Activated naive CD4-positive, alpha-beta T cell treated with anti-CD3 and anti-CD28 coated beads, Interleukin-2, amount 50 U/mL, for 24 hours (primary cell): ENCODE results near the gene NBPF15.
A peak's percentile ranks its signal among the peaks of the same experiment; 100 is the strongest.
"Not testable (repeated sequence)": the region's sequence is repeated elsewhere in the genome, so short reads cannot be mapped to it uniquely, and the experiment has no call there.

Source experiments
- H3K27ac Mint-ChIP-seq: one replicate; pipeline ENCODE4 v1.8.0; 2021; ENCODE audit warnings: mild to moderate bottlenecking, mixed read lengths
- H3K27me3 Mint-ChIP-seq: one replicate; pipeline ENCODE4 v1.8.0; 2021; ENCODE audit warnings: mixed read lengths
- H3K36me3 Mint-ChIP-seq: one replicate; pipeline ENCODE4 v1.8.0; 2021; ENCODE audit warnings: mixed read lengths
- H3K4me1 Mint-ChIP-seq: one replicate; pipeline ENCODE4 v1.8.0; 2021; ENCODE audit warnings: mixed read lengths
- H3K4me3 Mint-ChIP-seq: one replicate; pipeline ENCODE4 v1.8.0; 2021; ENCODE audit warnings: mild to moderate bottlenecking, mixed read lengths
- H3K9me3 Mint-ChIP-seq: one replicate; pipeline ENCODE4 v1.8.0; 2021; ENCODE audit warnings: mixed read lengths

NBPF15 gene

GRCh38 chr1:144461136-144461759 lies at the start of gene NBPF15:
TSS of gene NBPF15 (minus strand) at chr1:144461669. CDS start at chr1:144440003, 21,666 bp downstream.
- H3K27me3 Mint-ChIP-seq, H3K36me3 Mint-ChIP-seq, H3K4me1 Mint-ChIP-seq, H3K9me3 Mint-ChIP-seq: not testable (repeated sequence)
- Mint-ChIP-seq H3K27ac (peak within 1 kb of the TSS; percentile 76), H3K4me3 (peak within 1 kb of the TSS; percentile 98)

- H3K9me3 Mint-ChIP-seq, H3K4me3 Mint-ChIP-seq, H3K27ac Mint-ChIP-seq, H3K4me1 Mint-ChIP-seq, H3K36me3 Mint-ChIP-seq, H3K27me3 Mint-ChIP-seq: not testable (repeated sequence)
Observed at GRCh38 chr1:144496429-144496828, 35.0 kb upstream of the NBPF15 start.

- H3K4me3 Mint-ChIP-seq, H3K36me3 Mint-ChIP-seq, H3K4me1 Mint-ChIP-seq, H3K27me3 Mint-ChIP-seq, H3K27ac Mint-ChIP-seq, H3K9me3 Mint-ChIP-seq: not testable (repeated sequence)
Observed at GRCh38 chr1:144494130-144494529, 32.7 kb upstream of the NBPF15 start.

- H3K4me3 Mint-ChIP-seq = peak overlapping the region; percentile 72
- H3K9me3 Mint-ChIP-seq, H3K4me1 Mint-ChIP-seq, H3K36me3 Mint-ChIP-seq, H3K27me3 Mint-ChIP-seq, H3K27ac Mint-ChIP-seq: not testable (repeated sequence)
Observed at GRCh38 chr1:144490394-144490793, 28.9 kb upstream of the NBPF15 start.

- H3K4me1 Mint-ChIP-seq, H3K36me3 Mint-ChIP-seq, H3K9me3 Mint-ChIP-seq: not testable (repeated sequence)
Observed at GRCh38 chr1:144487002-144487401, 25.5 kb upstream of the NBPF15 start.

GRCh38 chr1:144485048-144485993 lies 23.9 kb upstream of the NBPF15 start:
- H3K27me3 Mint-ChIP-seq, H3K27ac Mint-ChIP-seq, H3K36me3 Mint-ChIP-seq, H3K4me3 Mint-ChIP-seq, H3K9me3 Mint-ChIP-seq, H3K4me1 Mint-ChIP-seq: not testable (repeated sequence)

More at GRCh38 chr1:144487002-144487401, 25.5 kb upstream of the NBPF15 start:
- not testable (repeated sequence) for H3K27me3 Mint-ChIP-seq, H3K27ac Mint-ChIP-seq, H3K4me3 Mint-ChIP-seq

GRCh38 chr1:144473897-144474296 lies 12.4 kb upstream of the NBPF15 start:
- not testable (repeated sequence) for H3K4me3 Mint-ChIP-seq, H3K9me3 Mint-ChIP-seq, H3K27me3 Mint-ChIP-seq, H3K4me1 Mint-ChIP-seq, H3K27ac Mint-ChIP-seq, H3K36me3 Mint-ChIP-seq

GRCh38 chr1:144471434-144471833 lies 10.0 kb upstream of the NBPF15 start:
- H3K4me1 Mint-ChIP-seq, H3K9me3 Mint-ChIP-seq, H3K4me3 Mint-ChIP-seq, H3K27me3 Mint-ChIP-seq, H3K27ac Mint-ChIP-seq, H3K36me3 Mint-ChIP-seq: not testable (repeated sequence)

- H3K27me3 Mint-ChIP-seq, H3K9me3 Mint-ChIP-seq, H3K27ac Mint-ChIP-seq, H3K4me1 Mint-ChIP-seq, H3K36me3 Mint-ChIP-seq: not testable (repeated sequence)
- peak overlapping the region; percentile 98 for H3K4me3 Mint-ChIP-seq
Observed at GRCh38 chr1:144461778-144462177, 309 bp upstream of the NBPF15 start.

- not testable (repeated sequence) for H3K27me3 Mint-ChIP-seq, H3K27ac Mint-ChIP-seq, H3K36me3 Mint-ChIP-seq, H3K4me1 Mint-ChIP-seq, H3K9me3 Mint-ChIP-seq
- peak overlapping the region; percentile 98 for H3K4me3 Mint-ChIP-seq
Observed at GRCh38 chr1:144460686-144461085, 783 bp downstream of the NBPF15 start.

GRCh38 chr1:144442402-144442801 lies 19.1 kb downstream of the NBPF15 start:
- H3K9me3 Mint-ChIP-seq, H3K27ac Mint-ChIP-seq, H3K27me3 Mint-ChIP-seq, H3K4me3 Mint-ChIP-seq, H3K36me3 Mint-ChIP-seq, H3K4me1 Mint-ChIP-seq: not testable (repeated sequence)

GRCh38 chr1:144439737-144440136 lies 21.7 kb downstream of the NBPF15 start:
- not testable (repeated sequence) for H3K4me1 Mint-ChIP-seq, H3K9me3 Mint-ChIP-seq, H3K27me3 Mint-ChIP-seq, H3K36me3 Mint-ChIP-seq, H3K4me3 Mint-ChIP-seq
- H3K27ac Mint-ChIP-seq = peak overlapping the region; percentile 51

- H3K36me3 Mint-ChIP-seq, H3K27me3 Mint-ChIP-seq, H3K9me3 Mint-ChIP-seq: not testable (repeated sequence)
- Mint-ChIP-seq H3K4me3 (peak overlapping the region; percentile 84), H3K4me1 (peaks cover 10% of the 10 kb centered on the region), H3K27ac (peak overlapping the region; percentile 97)
Observed at GRCh38 chr1:144418891-144419694, 42.4 kb downstream of the NBPF15 start.

- not testable (repeated sequence) for H3K9me3 Mint-ChIP-seq, H3K27me3 Mint-ChIP-seq, H3K4me1 Mint-ChIP-seq, H3K36me3 Mint-ChIP-seq
- Mint-ChIP-seq H3K4me3 (peak overlapping the region; percentile 89), H3K27ac (peak overlapping the region; percentile 99)
Observed at GRCh38 chr1:144413404-144414118, 47.9 kb downstream of the NBPF15 start.

- H3K27me3 Mint-ChIP-seq, H3K9me3 Mint-ChIP-seq, H3K4me1 Mint-ChIP-seq, H3K36me3 Mint-ChIP-seq: not testable (repeated sequence)
- H3K27ac Mint-ChIP-seq = peak overlapping the region; percentile 99
- peak overlapping the region; percentile 89 for H3K4me3 Mint-ChIP-seq
Observed at GRCh38 chr1:144412491-144413403, 48.7 kb downstream of the NBPF15 start.
